K562 (cell line): ENCODE measurements around the gene IQGAP3. TPM values are rescaled to one million over a fixed set of nuclear protein-coding genes. Genes with fewer than 3 reads are reported as not detected.

Experiments
- BCL6 ChIP-seq: fragments of 250-450 bp; sonication (Bioruptor Pico); IDR thresholded peaks from 2 replicates; pipeline ENCODE4 v1.4.0; 2020
- CHD7 ChIP-seq: fragments of 200-600 bp; sonication (generic); IDR thresholded peaks from one replicate; pipeline ENCODE4 v1.6.1; 2012; ENCODE audit warnings: mild to moderate bottlenecking, low read depth, low read length, inconsistent platforms
- DPF2 ChIP-seq: fragments of 450-650 bp; IDR thresholded peaks from 2 replicates; pipeline ENCODE4 v1.6.1; 2016
- GABPA ChIP-seq: fragments of 200-800 bp; sonication (Bioruptor generic); conservative IDR thresholded peaks from 2 replicates; pipeline ENCODE4 v1.6.1; 2016; ENCODE audit warnings: low read depth, missing genetic modification characterization, missing compliant biosample characterization
- KLF1 ChIP-seq: fragments of 450-650 bp; IDR thresholded peaks from 2 replicates; pipeline ENCODE4 v1.6.1; 2016; ENCODE audit warnings: missing genetic modification characterization, missing compliant biosample characterization
- NR1H2 ChIP-seq: sonication (generic); formaldehyde crosslinking; IDR thresholded peaks from 2 replicates; pipeline ENCODE4 v1.4.0; 2020; ENCODE audit warnings: mild to moderate bottlenecking, missing genetic modification reagents
- PHB2 ChIP-seq: fragments of 450-650 bp; IDR thresholded peaks from 2 replicates; pipeline ENCODE4 v1.6.1; 2017; ENCODE audit warnings: low read depth
- SRF ChIP-seq, 2 experiments: fragments of 250-450, 450-650 bp in 1 of 2; sonication (Bioruptor Pico) in 1 of 2; sonication (generic) in 1 of 2; formaldehyde crosslinking; IDR thresholded peaks; 2 replicates each; pipeline versions ENCODE4 v1.5.0 to v1.5.1; 2020 to 2022; ENCODE audit warnings: mild to moderate bottlenecking in 1 of 2, missing genetic modification reagents in 1 of 2
- TFAM ChIP-seq: fragments of 250-450 bp; sonication (Bioruptor Pico); conservative IDR thresholded peaks from 2 replicates; pipeline ENCODE4 v1.5.0; 2021; ENCODE audit warnings: mild to moderate bottlenecking, moderate library complexity
- ZNF263 ChIP-seq: sonication (generic); formaldehyde crosslinking; IDR thresholded peaks from 2 replicates; pipeline ENCODE4 v1.8.0; 2022; ENCODE audit warnings: mild to moderate bottlenecking, missing genetic modification reagents, borderline replicate concordance
- ZNF316 ChIP-seq: fragments of 450-650 bp; IDR thresholded peaks from 2 replicates; pipeline ENCODE4 v1.6.1; 2016
- ZNF507 ChIP-seq: conservative IDR thresholded peaks from 2 replicates; pipeline ENCODE4 v1.6.1; 2017; ENCODE audit warnings: missing genetic modification characterization, missing compliant biosample characterization
- ZNF766 ChIP-seq: fragments of 200-800 bp; sonication (Bioruptor generic); conservative IDR thresholded peaks from 2 replicates; pipeline ENCODE4 v1.6.1; 2016; ENCODE audit warnings: missing genetic modification characterization, missing compliant biosample characterization
- polyA plus RNA-seq, 8 experiments: library from polyadenylated mRNA; depleted of rRNA in 4 of 8; stranded (reverse) in 5 of 8; unstranded in 3 of 8; fragments of >200 nt; fragmentation: Nextera tagmentation in 2 of 8; fragmentation: Illumina TruSeq in 1 of 8; extraction: Ambion mirVana in 2 of 8; extraction: Trizol in 1 of 8; gene quantifications; 2 replicates each; pipeline versions ENCODE4 v1.2.1 to v1.2.3, GENCODE V29; 2011 to 2014; ENCODE audit warnings: inconsistent platforms in 1 of 8, missing spikeins in 1 of 8
- total RNA-seq, 7 experiments: library from RNA; depleted of rRNA in 6 of 7; stranded (reverse); fragments of >200 nt in 6 of 7; fragmentation: Illumina TruSeq in 2 of 7; extraction: Trizol in 2 of 7; gene quantifications; 2 replicates each; pipeline versions ENCODE4 v1.2.1 to v1.2.3, GENCODE V29; 2011 to 2021; ENCODE audit warnings: low replicate concordance in 1 of 7

The IQGAP3 gene
- total and polyA plus RNA-seq, 9 of the 15 experiments (the other 6 are each of a cell fraction or from before 2014, with no cell fraction given) = 1.4 to 16.6 (median 11.9) TPM

DNA sequence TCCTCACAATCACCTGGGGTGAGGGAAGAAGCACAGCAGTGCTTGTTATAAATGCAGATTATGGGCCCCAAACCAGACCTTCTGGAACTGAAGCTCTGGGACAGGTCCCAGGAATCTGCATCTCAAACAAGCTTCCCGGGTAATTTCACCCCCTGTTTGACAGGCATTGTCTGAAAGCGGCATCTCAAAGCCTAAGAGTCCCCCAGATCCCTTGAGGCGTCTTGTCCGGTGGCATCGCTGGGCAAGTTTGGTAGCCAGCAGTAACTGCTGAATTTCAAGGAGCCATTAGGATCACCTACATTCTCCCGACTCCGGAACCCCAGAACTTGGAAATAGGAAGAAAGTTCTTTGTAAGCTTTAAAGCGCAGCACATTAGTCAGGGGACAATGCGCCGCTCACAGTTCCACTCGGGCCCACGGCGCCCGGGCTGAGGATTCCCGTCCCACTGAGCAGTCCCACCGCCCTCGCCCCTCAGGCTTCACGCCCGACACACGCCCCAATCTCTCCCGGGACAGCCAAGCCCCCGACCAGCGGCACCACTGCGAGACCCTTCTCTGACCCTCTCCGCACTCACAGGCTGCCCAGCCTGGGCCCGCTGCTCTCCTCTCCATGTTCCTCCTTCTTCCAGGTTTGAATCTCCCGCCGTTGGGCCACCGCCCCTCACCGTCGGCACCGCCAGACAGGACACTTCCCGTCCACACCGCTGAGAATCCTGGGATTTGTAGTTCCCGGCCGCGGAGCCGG is at the start of gene IQGAP3 (continued):
- TF ChIP-seq CHD7 (no peak), ZNF507 (no peak), TFAM (CRISPR knock-in tag) (no peak), DPF2 (no peak), ZNF263 (no peak), GABPA (tag) (peak; percentile 95), KLF1 (peak; percentile 88), NR1H2 (CRISPR knock-in tag) (no peak), BCL6 (CRISPR knock-in tag) (no peak), ZNF316 (no peak), SRF (CRISPR knock-in tag; IDR thresholded peaks at IDR 0.05) (no peak), ZNF766 (no peak), PHB2 (no peak)
